ENCODE measurements around the gene NAA38. TPM values are rescaled to one million over a fixed set of nuclear protein-coding genes. Genes with fewer than 3 reads are reported as not detected.

NAA38 gene
- total RNA-seq, 1 experiment from 2014 or later = 103 TPM

DNA sequence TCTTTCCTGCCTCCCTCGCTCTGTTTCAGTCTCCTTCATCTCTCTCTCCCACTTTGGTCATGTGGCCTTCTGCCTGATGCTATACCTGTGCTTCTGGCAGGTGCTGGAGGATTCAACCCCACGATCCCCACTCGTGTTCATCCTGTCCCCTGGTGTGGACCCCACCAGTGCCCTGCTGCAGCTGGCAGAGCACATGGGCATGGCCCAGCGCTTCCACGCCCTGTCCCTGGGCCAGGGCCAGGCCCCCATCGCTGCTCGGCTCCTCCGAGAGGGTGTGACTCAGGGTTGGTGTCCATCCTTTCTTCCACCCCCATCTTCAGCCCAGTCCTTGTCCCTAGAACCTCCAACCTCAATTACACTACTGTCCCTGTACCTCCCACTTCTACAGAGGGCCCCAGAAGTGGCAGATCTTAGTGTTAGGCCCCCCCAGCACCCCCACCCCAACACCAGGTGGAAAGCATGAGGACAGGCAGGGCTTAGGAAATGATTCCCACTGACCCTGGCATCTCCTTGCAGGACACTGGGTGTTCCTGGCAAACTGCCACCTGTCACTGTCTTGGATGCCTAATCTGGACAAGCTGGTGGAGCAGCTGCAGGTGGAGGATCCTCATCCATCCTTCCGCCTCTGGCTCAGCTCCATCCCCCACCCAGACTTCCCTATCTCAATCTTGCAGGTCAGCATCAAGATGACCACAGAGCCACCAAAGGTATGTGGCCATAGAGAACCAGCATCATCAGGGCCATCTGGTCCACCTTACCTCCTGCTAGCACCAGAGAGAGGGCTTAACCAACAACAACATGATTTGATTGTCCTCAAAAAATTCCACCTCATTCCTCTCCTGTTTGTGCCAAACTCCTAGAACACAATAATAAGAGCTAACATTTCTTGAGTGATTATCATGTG lies 33.1 kb downstream of the NAA38 start:
- Histone ChIP-seq H3K4me3 (replicated peaks in 1 of 2; ENCODE audit: low read depth in 1 of 2, low read length in 2 of 2) (no peak overlapping the region), H3K27me3 (ENCODE audit: insufficient read depth, low read length) (no peaks in the 10 kb centered on the region), H3K79me2 (ENCODE audit: insufficient read depth, low read length) (no peaks in the 10 kb centered on the region), H4K20me1 (ENCODE audit: insufficient read depth) (no peaks in the 10 kb centered on the region), H3K9ac (ENCODE audit: low read length) (no peak overlapping the region), H3K36me3 (ENCODE audit: control insufficient read depth in 1 of 2, insufficient read depth in 2 of 2, low read length in 2 of 2) (no peaks in the 10 kb centered on the region), H2AFZ (ENCODE audit: low read depth, low read length, poor library complexity, severe bottlenecking) (no peak overlapping the region), H3K9me3 (ENCODE audit: control insufficient read depth in 1 of 2, insufficient read depth in 1 of 2, low read depth in 1 of 2, low read length in 2 of 2) (no peaks in the 10 kb centered on the region), H3K4me1 (ENCODE audit: control insufficient read depth in 1 of 2, insufficient read depth in 2 of 2, low read length in 2 of 2) (peaks cover 0 to 15% of the 10 kb centered on the region in 2 experiments; a peak in 2 of 4 replicates), H3K4me2 (ENCODE audit: low read length) (no peak overlapping the region), H3K27ac (ENCODE audit: low read depth, low read length) (no peak overlapping the region), H3K9me2 (ENCODE audit: insufficient read depth) (no peaks in the 10 kb centered on the region)
- ChIA-PET POLR2A (interaction anchor here (1.4 kb wide), 2 partner anchors 11 to 21 kb away, joined by 3 to 10 read pairs; partner anchors contain the start of gene KDM6B), CTCF (interaction anchor here (0.8 to 3.6 kb wide), 17 partner anchors 8 to 233 kb away, joined by 3 to 25 read pairs (median 4); partner anchors contain the start of gene NAA38), RAD21 (ENCODE audit: low non-redundant PET in 1 of 2, low total read pairs in 2 of 2, uncharacterized antibody in 2 of 2, unreplicated experiment in 2 of 2) (interaction anchor here in 1 of 2 experiments (1.0 to 1.7 kb wide), 3 partner anchors 18 to 217 kb away, joined by 3 to 6 read pairs (median 4); partner anchors contain the start of gene NAA38)
- ATAC-seq (no peak), DNase-seq (ENCODE audit: low read depth, low spot score) (no peak)
- TF ChIP-seq, protein P1, sequence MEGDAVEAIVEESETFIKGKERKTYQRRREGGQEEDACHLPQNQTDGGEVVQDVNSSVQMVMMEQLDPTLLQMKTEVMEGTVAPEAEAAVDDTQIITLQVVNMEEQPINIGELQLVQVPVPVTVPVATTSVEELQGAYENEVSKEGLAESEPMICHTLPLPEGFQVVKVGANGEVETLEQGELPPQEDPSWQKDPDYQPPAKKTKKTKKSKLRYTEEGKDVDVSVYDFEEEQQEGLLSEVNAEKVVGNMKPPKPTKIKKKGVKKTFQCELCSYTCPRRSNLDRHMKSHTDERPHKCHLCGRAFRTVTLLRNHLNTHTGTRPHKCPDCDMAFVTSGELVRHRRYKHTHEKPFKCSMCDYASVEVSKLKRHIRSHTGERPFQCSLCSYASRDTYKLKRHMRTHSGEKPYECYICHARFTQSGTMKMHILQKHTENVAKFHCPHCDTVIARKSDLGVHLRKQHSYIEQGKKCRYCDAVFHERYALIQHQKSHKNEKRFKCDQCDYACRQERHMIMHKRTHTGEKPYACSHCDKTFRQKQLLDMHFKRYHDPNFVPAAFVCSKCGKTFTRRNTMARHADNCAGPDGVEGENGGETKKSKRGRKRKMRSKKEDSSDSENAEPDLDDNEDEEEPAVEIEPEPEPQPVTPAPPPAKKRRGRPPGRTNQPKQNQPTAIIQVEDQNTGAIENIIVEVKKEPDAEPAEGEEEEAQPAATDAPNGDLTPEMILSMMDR (IDR thresholded peaks at IDR 0.05 in 2 of 3, conservative IDR thresholded peaks at IDR 0.05 in 1 of 3; ENCODE audit: borderline replicate concordance in 1 of 3, insufficient read depth in 1 of 3, low read depth in 2 of 3, low read length in 2 of 3) = no peak
- TF ChIP-seq RAD21 (IDR thresholded peaks at IDR 0.05; ENCODE audit: low read depth) = no peak
- TF ChIP-seq ZNF274 (IDR thresholded peaks at IDR 0.05; ENCODE audit: low read depth, low read length) = no peak
- TF ChIP-seq ZFX (IDR thresholded peaks at IDR 0.05) = no peak
- TF ChIP-seq POLR2A (IDR thresholded peaks at IDR 0.05; ENCODE audit: borderline replicate concordance, extremely low read depth, insufficient read depth, insufficient read length) = no peak
- no peak for TF ChIP-seq POLR2AphosphoS5 (IDR thresholded peaks at IDR 0.05; ENCODE audit: low read depth, low read length)
- no peak for TF ChIP-seq EZH2phosphoT487 (IDR thresholded peaks at IDR 0.05; ENCODE audit: borderline replicate concordance)
- TF ChIP-seq JUND (IDR thresholded peaks at IDR 0.05) = no peak
- TF ChIP-seq ELF1 (IDR thresholded peaks at IDR 0.05; ENCODE audit: borderline replicate concordance, low read depth) = no peak
- no peak for TF ChIP-seq SP1 (IDR thresholded peaks at IDR 0.05; ENCODE audit: low read depth)
- TF ChIP-seq, protein P2, sequence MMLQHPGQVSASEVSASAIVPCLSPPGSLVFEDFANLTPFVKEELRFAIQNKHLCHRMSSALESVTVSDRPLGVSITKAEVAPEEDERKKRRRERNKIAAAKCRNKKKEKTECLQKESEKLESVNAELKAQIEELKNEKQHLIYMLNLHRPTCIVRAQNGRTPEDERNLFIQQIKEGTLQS (IDR thresholded peaks at IDR 0.05) = no peak
- TF ChIP-seq, protein P3, sequence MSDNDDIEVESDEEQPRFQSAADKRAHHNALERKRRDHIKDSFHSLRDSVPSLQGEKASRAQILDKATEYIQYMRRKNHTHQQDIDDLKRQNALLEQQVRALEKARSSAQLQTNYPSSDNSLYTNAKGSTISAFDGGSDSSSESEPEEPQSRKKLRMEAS (IDR thresholded peaks at IDR 0.05) = no peak
- TF ChIP-seq SRF (IDR thresholded peaks at IDR 0.05; ENCODE audit: low read depth) = no peak
- TF ChIP-seq CEBPB (IDR thresholded peaks at IDR 0.05; ENCODE audit: low read depth) = no peak
- no peak for TF ChIP-seq YY1 (IDR thresholded peaks at IDR 0.05; ENCODE audit: extremely low read depth, insufficient replicate concordance, low read depth, low read length)
- TF ChIP-seq FOSL1 (IDR thresholded peaks at IDR 0.05; ENCODE audit: low read depth) = no peak
- no TSS peak for BruUV-seq (replicated peaks)
- intact Hi-C loops (cut with micrococcal nuclease) = loop anchor here (5.0 kb wide), 2 partner anchors 73 to 88 kb away; no protein-coding TSS in a partner anchor

Measured in HCT116 (cell line).